ENCODE results near the gene ZNF609.

The ZNF609 gene

DNA sequence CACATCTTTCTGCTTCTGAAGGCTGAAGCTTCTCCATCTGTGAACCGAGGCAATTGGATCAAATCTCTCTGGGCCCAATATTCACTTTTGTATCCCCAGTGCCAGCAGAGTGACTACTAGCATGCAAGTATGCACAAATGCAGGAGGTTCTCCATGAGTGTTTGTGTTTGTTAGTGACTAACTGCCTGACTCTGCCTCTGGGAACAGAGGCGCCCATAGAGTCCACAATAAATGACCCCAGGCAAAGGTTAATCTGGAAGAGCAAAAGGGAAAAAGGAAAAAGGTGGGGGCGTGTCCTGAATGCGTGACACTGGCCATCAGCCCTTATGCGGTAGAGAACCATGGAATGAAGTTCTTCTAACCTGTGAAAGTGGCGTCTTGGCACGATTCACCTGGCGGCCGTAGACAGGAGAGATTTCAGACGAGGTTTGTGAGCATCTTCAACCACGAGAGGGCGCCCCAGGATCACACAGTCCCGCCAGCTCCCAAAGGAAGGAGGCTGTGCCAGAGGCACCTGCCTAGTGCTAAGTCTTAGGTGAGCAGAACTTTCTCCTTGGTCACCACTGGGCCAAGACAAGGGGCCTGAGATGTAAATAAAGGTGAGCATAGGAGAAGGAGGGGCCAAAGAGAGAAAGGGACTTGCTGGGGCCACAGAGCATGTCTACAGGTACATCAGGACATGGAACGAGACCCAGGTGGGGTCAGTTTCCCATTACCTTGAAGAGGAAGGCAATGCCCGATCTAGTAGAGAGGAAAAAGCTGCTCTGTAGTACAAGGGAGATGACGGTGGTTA, 270.8 kb downstream of the ZNF609 start:
- TF ChIP-seq, protein P1, sequence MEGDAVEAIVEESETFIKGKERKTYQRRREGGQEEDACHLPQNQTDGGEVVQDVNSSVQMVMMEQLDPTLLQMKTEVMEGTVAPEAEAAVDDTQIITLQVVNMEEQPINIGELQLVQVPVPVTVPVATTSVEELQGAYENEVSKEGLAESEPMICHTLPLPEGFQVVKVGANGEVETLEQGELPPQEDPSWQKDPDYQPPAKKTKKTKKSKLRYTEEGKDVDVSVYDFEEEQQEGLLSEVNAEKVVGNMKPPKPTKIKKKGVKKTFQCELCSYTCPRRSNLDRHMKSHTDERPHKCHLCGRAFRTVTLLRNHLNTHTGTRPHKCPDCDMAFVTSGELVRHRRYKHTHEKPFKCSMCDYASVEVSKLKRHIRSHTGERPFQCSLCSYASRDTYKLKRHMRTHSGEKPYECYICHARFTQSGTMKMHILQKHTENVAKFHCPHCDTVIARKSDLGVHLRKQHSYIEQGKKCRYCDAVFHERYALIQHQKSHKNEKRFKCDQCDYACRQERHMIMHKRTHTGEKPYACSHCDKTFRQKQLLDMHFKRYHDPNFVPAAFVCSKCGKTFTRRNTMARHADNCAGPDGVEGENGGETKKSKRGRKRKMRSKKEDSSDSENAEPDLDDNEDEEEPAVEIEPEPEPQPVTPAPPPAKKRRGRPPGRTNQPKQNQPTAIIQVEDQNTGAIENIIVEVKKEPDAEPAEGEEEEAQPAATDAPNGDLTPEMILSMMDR (IDR thresholded peaks at IDR 0.05; ENCODE audit: low read depth, low read length), result peak; percentile 84
- peak; percentile 79 for DNase-seq (ENCODE audit: low read depth in 2 of 2)
- H3K4me3 ChIP-seq (replicated peaks in 1 of 2; ENCODE audit: low read depth in 2 of 2, low read length in 2 of 2), result no peak overlapping the region

DNA sequence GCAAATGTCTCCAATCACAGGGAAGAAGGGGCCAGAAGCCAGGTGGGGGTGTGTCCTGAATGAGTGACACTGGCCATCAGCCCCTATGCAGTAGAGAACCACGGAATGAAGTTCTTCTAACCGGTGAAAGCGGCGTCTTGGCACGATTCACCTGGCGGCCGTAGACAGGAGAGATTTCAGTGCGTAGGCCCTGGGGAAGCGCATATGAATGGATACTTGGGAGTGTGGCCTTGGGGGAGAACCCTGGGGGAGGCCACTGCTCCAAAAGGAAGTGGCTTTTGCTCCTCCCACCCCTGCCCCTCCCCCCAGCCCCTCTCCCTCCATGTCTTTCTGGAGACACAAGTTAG, 271.4 kb downstream of the ZNF609 start:
- no peak for DNase-seq (ENCODE audit: low read depth in 2 of 2)
- TF ChIP-seq, protein P1 (IDR thresholded peaks at IDR 0.05; ENCODE audit: low read depth, low read length), result no peak
- no peak overlapping the region for H3K4me3 ChIP-seq (replicated peaks in 1 of 2; ENCODE audit: low read depth in 2 of 2, low read length in 2 of 2)

DNA sequence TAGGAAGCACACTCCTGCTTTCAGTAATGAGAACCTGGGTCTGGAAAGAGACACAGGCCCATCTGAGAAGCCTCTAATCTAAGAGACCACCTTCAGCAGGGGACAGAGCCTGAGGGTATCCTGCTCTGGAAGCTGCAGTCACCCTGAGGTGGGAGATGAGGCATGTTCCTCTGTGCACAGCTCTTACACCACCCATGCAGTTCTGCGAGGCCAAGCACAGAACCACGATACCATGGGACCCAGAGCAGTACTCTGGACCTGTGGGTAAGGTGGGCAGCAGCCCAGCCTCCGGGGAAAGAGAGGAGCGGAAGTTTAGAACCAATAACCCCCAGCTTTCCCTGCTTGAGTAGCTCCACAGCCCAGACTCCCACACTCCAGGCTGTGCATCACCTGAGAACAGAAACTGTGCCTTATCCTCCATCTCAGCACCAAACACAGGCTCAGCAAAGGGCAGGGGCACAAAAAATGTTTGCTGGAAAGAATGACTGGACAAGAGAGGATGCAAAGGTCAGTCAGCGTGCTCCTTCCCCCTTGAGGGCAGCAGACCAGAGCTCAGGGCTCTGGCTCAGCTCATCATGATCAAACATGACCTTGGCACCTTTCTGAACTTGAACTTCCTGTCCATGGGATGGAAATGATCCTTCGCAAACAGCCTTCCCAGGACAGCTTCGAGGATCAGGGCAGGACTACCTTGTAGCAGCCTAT, 271.9 kb downstream of the ZNF609 start:
- no peak overlapping the region for H3K4me3 ChIP-seq (replicated peaks in 1 of 2; ENCODE audit: low read depth in 2 of 2, low read length in 2 of 2)
- TF ChIP-seq, protein P1 (IDR thresholded peaks at IDR 0.05; ENCODE audit: low read depth, low read length), result no peak

More for the DNA sequence above, 271.9 kb downstream of the ZNF609 start:
- DNase-seq (ENCODE audit: low read depth in 2 of 2), result no peak

Measured in cardiac fibroblast (primary cell).